Neural progenitor cell (in vitro differentiated cells): ENCODE results near the gene CDC20B. TPM values are rescaled to one million over a fixed set of nuclear protein-coding genes. Genes with fewer than 3 reads are reported as not detected.
"Not testable (repeated sequence)": the region's sequence is repeated elsewhere in the genome, so short reads cannot be mapped to it uniquely, and the experiment has no call there.

Source experiments
- DNase-seq: peaks from one replicate; pipeline ENCODE4 v3.0.0-alpha.2; 2016; ENCODE audit warnings: low spot score
- H2AFZ ChIP-seq: fragments of 200-600 bp; sonication (generic); replicated peaks from 2 replicates; pipeline ENCODE4 v1.6.1; 2016; ENCODE audit warnings: antibody characterized with exemption
- H3F3A ChIP-seq: fragments of 200-600 bp; sonication (generic); 2 replicates; pipeline ENCODE4 v1.6.1; 2016; ENCODE audit warnings: antibody characterized with exemption, low read depth
- H3K27ac ChIP-seq: fragments of 200-600 bp; sonication (generic); 2 replicates; pipeline ENCODE4 v1.5.1; 2016; ENCODE audit warnings: mild to moderate bottlenecking
- H3K27me3 ChIP-seq: fragments of 200-600 bp; sonication (generic); 2 replicates; pipeline ENCODE4 v1.6.1; 2016; ENCODE audit warnings: mild to moderate bottlenecking, moderate library complexity
- H3K36me3 ChIP-seq: fragments of 200-600 bp; sonication (generic); 2 replicates; pipeline ENCODE4 v1.5.1; 2016
- H3K4me1 ChIP-seq: fragments of 200-600 bp; sonication (generic); 2 replicates; pipeline ENCODE4 v1.6.1; 2016; ENCODE audit warnings: mixed run types
- H3K4me2 ChIP-seq: fragments of 200-600 bp; sonication (generic); 2 replicates; pipeline ENCODE4 v1.6.1; 2016
- H3K4me3 ChIP-seq: fragments of 200-600 bp; sonication (generic); 2 replicates; pipeline ENCODE4 v1.5.1; 2016
- H3K79me2 ChIP-seq: fragments of 200-600 bp; sonication (generic); 2 replicates; pipeline ENCODE4 v1.6.1; 2016; ENCODE audit warnings: low read depth
- H3K9ac ChIP-seq: fragments of 200-600 bp; sonication (generic); 2 replicates; pipeline ENCODE4 v1.6.1; 2016
- H3K9me3 ChIP-seq: fragments of 200-600 bp; sonication (generic); 2 replicates; pipeline ENCODE4 v1.5.1; 2016; ENCODE audit warnings: low read depth
- H4K20me1 ChIP-seq: fragments of 200-600 bp; sonication (generic); 2 replicates; pipeline ENCODE4 v1.6.1; 2016; ENCODE audit warnings: low read depth
- H3K27ac Mint-ChIP-seq: 3 replicates; pipeline ENCODE4 v1.8.0; 2021; ENCODE audit warnings: mixed read lengths
- H3K27me3 Mint-ChIP-seq: 2 replicates; pipeline ENCODE4 v1.8.0; 2022; ENCODE audit warnings: low read depth, mild to moderate bottlenecking, inconsistent platforms, moderate library complexity, mixed read lengths; ENCODE audit not compliant: insufficient read depth
- H3K36me3 Mint-ChIP-seq: 3 replicates; pipeline ENCODE4 v1.8.0; 2021; ENCODE audit warnings: mixed read lengths
- H3K4me1 Mint-ChIP-seq: 3 replicates; pipeline ENCODE4 v1.8.0; 2021; ENCODE audit warnings: mixed read lengths
- H3K4me3 Mint-ChIP-seq: 3 replicates; pipeline ENCODE4 v1.8.0; 2021; ENCODE audit warnings: mild to moderate bottlenecking, moderate library complexity, mixed read lengths
- H3K9me3 Mint-ChIP-seq: 3 replicates; pipeline ENCODE4 v1.8.0; 2020; ENCODE audit warnings: mixed read lengths
- CTCF ChIP-seq: fragments of 200-600 bp; sonication (generic); IDR thresholded peaks from 2 replicates; pipeline ENCODE4 v1.5.1; 2017; ENCODE audit warnings: antibody characterized with exemption, mild to moderate bottlenecking
- EZH2 ChIP-seq: fragments of 200-600 bp; sonication (generic); IDR thresholded peaks from 2 replicates; pipeline ENCODE4 v1.6.1; 2017; ENCODE audit warnings: antibody characterized with exemption, mild to moderate bottlenecking, moderate library complexity
- EZH2phosphoT487 ChIP-seq: fragments of 200-600 bp; sonication (generic); IDR thresholded peaks from 2 replicates; pipeline ENCODE4 v1.6.1; 2017; ENCODE audit warnings: antibody characterized with exemption
- total RNA-seq: library from RNA; depleted of rRNA; stranded (reverse); fragments of >200 nt; gene quantifications from 2 replicates; pipeline ENCODE4 v1.2.3, GENCODE V29; 2015; ENCODE audit warnings: low replicate concordance

The CDC20B gene
- total RNA-seq, 1 donor from 2014 or later: not detected

- H3K36me3 Mint-ChIP-seq: peaks cover 4% of the 10 kb centered on the region
- no peak for DNase-seq
- Histone ChIP-seq H3K4me1 (peaks cover 6% of the 10 kb centered on the region), H3K4me2 (no peak overlapping the region), H3K27me3 (no peaks in the 10 kb centered on the region), H3K79me2 (no peaks in the 10 kb centered on the region), H3K36me3 (no peaks in the 10 kb centered on the region), H3K9ac (no peak overlapping the region), H3K9me3 (no peaks in the 10 kb centered on the region), H4K20me1 (no peaks in the 10 kb centered on the region), H3K27ac (no peak overlapping the region), H3K4me3 (no peak overlapping the region), H3F3A (no peaks in the 10 kb centered on the region), H2AFZ (no peak overlapping the region)
- TF ChIP-seq EZH2phosphoT487: no peak
- TF ChIP-seq EZH2: no peak
- no peak for TF ChIP-seq CTCF
- H3K27ac Mint-ChIP-seq: no peak overlapping the region
- peaks cover 30% of the 10 kb centered on the region for H3K4me1 Mint-ChIP-seq
- H3K4me3 Mint-ChIP-seq: no peak overlapping the region
- peaks cover 3% of the 10 kb centered on the region for H3K9me3 Mint-ChIP-seq
- no peaks in the 10 kb centered on the region for H3K27me3 Mint-ChIP-seq
Observed at GRCh38 chr5:55113327-55113726, 59.6 kb downstream of the CDC20B start.

- H3K4me1 Mint-ChIP-seq: peaks cover 32% of the 10 kb centered on the region
- H3K27me3 ChIP-seq: no peaks in the 10 kb centered on the region
- H3F3A ChIP-seq: no peaks in the 10 kb centered on the region
- H3K27ac Mint-ChIP-seq: peak overlapping the region; percentile 88
- peaks cover 2% of the 10 kb centered on the region for H3K27me3 Mint-ChIP-seq
- H2AFZ ChIP-seq: peak overlapping the region; percentile 9
- no peaks in the 10 kb centered on the region for H3K9me3 ChIP-seq
- no peak for DNase-seq
- peaks cover 2% of the 10 kb centered on the region for H3K36me3 Mint-ChIP-seq
- no peak overlapping the region for H3K4me3 Mint-ChIP-seq
- TF ChIP-seq EZH2phosphoT487: no peak
- no peak for TF ChIP-seq CTCF
- TF ChIP-seq EZH2: no peak
- H3K36me3 ChIP-seq: no peaks in the 10 kb centered on the region
- H3K4me1 ChIP-seq: peaks cover 6% of the 10 kb centered on the region
- H3K27ac ChIP-seq: no peak overlapping the region
- H3K79me2 ChIP-seq: no peaks in the 10 kb centered on the region
- no peak overlapping the region for H3K4me2 ChIP-seq
- no peak overlapping the region for H3K4me3 ChIP-seq
- H3K9ac ChIP-seq: no peak overlapping the region
- H3K9me3 Mint-ChIP-seq: no peaks in the 10 kb centered on the region
- H4K20me1 ChIP-seq: no peaks in the 10 kb centered on the region
Observed at GRCh38 chr5:55110217-55110616, 62.8 kb downstream of the CDC20B start.

DNA sequence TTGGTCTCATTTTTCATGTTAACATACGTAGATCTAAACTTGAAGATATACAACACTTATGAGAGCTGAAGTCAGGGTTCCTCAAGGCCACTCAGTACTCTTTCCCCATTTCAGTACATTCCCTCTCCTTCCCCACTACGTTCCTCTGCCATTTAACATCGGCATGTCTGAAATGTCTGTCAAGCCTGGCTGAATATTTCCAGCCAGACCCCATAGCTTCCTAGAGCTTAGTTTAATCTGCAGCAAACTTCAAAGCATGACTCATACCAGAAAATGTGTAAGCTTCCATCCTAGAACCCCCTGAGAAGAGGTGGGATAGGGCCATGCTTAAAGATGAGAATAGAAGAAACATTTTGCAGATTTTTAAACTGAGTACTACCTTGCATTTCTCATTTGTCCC is 64.3 kb downstream of the CDC20B start:
- H3K4me1 ChIP-seq: peaks cover 17% of the 10 kb centered on the region
- no peaks in the 10 kb centered on the region for H3K27me3 ChIP-seq
- no peaks in the 10 kb centered on the region for H4K20me1 ChIP-seq
- peaks cover 10% of the 10 kb centered on the region for H3F3A ChIP-seq
- Mint-ChIP-seq H3K4me3 (no peak overlapping the region), H3K36me3 (peaks cover 1% of the 10 kb centered on the region), H3K9me3 (no peaks in the 10 kb centered on the region), H3K27me3 (peaks cover 4% of the 10 kb centered on the region), H3K4me1 (peaks cover 35% of the 10 kb centered on the region), H3K27ac (no peak overlapping the region)
- TF ChIP-seq EZH2phosphoT487: no peak
- no peak for TF ChIP-seq CTCF
- TF ChIP-seq EZH2: no peak
- H3K79me2 ChIP-seq: no peaks in the 10 kb centered on the region
- no peak overlapping the region for H3K4me2 ChIP-seq
- H3K27ac ChIP-seq: no peak overlapping the region
- H3K9ac ChIP-seq: no peak overlapping the region
- H2AFZ ChIP-seq: no peak overlapping the region
- DNase-seq: no peak
- H3K36me3 ChIP-seq: no peaks in the 10 kb centered on the region
- no peaks in the 10 kb centered on the region for H3K9me3 ChIP-seq
- no peak overlapping the region for H3K4me3 ChIP-seq

GRCh38 chr5:55105976-55106375 is 67.0 kb downstream of the CDC20B start:
- not testable (repeated sequence) for H3K27ac ChIP-seq, H3K27me3 Mint-ChIP-seq, H3K4me3 Mint-ChIP-seq, H3K4me2 ChIP-seq, H3F3A ChIP-seq, H3K4me3 ChIP-seq, H4K20me1 ChIP-seq, H3K9me3 Mint-ChIP-seq, H3K27me3 ChIP-seq, H3K9ac ChIP-seq, H3K79me2 ChIP-seq, H3K36me3 ChIP-seq, H3K36me3 Mint-ChIP-seq, H3K27ac Mint-ChIP-seq, H3K9me3 ChIP-seq, DNase-seq, H2AFZ ChIP-seq
- peaks cover 20% of the 10 kb centered on the region for H3K4me1 ChIP-seq
- H3K4me1 Mint-ChIP-seq: peaks cover 36% of the 10 kb centered on the region
